Inflammatory macrophage treated with lipopolysaccharide for 1 hour (primary cell): ENCODE results near the gene GPR15LG.

Experiments used
- DNase-seq, 2 donors: peaks; one replicate each; pipeline ENCODE4 v3.0.0-alpha.2; 2020 to 2022

Gene GPR15LG

DNA sequence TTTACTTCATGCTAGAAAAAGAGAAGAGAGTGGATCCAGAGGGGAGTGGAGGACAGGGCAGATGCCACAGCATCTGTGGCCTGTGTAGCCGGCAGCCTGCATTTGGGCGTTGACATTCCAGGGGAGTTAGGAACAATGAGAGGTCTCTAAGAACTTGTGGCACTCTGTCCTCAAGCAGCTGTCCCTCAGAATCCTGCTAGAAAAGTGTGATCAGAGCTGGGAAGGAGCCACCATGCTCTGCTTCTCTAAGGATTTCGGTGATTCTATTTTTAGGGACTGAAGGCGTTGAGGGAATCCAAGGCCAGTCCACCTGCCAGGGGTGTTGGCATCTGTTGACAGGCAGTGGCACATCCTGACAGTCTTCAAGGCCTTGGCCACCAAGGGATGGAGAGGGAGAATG is 44.1 kb downstream of the GPR15LG start:
- no peak for DNase-seq

DNA sequence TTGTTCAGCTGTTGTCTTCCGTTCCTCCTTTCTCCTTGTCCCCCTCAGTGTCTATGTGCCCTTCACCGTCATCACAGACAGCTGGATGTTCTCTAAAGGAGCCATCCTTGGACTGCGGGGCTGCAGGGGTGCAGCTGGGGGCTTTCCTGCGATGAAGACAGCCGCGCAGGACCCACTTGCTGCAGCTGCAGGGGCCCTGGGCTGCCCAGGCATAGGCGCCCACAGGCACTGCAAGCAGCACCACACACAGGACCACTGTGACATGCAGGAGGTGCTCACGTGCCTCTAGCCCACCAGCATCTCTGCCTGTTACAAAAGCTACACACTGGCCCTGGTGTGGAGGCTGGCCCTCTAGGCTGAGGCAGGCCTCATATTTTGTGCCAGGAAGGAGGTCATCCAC is 48.3 kb downstream of the GPR15LG start:
- DNase-seq, result no peak

DNA sequence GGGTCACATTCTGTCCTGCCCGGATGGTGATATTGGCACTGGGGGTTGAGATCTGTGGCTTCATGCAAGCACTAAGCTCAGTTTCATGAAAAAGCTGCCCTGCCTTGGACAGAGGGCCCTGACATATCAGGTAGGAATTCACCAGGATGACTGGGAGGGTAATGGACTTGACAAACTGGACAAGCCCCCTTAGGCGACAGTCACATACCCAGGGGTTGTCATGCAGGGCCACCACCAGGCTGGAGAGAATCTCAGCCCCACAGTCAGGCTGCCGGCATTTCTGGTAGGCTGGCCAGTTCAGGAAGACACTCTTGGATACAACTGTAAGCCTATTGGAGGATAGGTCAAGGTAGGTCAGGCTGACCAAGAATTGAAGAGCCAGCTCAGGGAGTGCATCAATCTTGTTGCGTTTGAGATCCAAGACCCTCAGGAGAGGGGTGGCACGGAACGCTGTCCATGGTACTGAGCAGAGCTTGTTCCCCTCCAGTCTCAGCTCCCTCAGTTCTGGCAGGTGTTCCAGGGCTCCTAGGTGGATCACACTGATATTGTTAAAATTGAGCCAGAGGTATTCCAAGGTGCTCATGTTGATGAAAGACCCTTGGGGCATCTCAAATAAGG is 50.9 kb downstream of the GPR15LG start:
- no peak for DNase-seq

DNA sequence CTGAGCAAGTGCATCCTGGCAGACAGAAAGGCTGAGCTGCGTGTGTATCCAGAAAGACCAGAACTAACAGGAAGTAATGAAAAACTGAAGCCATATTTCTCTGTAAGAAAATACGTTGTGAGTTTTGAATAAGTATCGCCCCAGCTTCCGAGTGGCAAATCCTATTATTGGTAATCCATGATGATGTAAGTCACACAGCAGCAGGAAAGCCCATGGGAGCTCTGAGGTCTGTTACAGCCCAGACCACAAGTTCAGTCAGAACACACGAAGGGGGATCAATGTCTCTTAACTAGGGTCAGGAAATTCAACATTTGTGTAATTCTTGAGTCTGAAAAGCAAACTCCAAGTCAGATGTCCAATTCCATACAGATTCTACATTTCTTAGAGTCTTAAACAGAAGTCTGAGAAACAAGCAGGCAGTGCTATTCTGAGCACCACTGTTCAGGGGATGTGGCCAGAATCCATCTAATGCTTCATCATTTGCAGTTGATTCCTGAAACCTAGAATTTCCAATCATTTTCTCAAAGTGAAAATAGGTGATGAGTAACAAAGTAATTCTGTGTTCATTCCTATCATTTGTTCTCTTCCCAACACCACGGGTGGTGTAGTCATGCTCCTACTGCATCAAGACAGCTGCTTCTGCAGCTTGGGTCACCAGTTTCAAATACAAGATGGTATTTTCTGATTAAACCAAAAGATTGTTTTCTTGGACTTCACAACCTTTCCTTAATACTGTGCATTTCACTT is 52.0 kb downstream of the GPR15LG start, which contains the start of gene LRIT2:
Gene LRIT2 (minus strand): TSS at position 118 of the 747 bp plus-strand sequence. CDS start 24 bp downstream, at position 94.
- DNase-seq, result no peak

DNA sequence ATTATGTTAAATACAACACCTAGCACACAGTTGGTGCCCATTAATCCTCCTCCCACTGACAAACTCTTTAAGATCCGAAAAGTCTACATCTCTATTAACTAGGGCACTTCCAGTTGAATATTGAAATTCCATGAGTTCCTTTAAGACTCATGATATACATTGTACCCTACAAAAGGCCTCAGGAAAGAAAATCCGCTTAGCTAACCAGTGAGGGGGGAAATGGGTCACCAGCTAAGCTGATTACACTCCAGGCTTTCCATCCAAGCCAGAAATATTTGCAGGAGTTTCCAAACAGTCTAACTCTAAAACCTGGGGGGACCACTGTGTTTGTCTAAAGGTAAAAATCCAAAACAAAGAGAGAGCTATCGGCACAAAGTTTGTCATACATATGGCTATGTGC is 53.0 kb downstream of the GPR15LG start:
- DNase-seq, result no peak

DNA sequence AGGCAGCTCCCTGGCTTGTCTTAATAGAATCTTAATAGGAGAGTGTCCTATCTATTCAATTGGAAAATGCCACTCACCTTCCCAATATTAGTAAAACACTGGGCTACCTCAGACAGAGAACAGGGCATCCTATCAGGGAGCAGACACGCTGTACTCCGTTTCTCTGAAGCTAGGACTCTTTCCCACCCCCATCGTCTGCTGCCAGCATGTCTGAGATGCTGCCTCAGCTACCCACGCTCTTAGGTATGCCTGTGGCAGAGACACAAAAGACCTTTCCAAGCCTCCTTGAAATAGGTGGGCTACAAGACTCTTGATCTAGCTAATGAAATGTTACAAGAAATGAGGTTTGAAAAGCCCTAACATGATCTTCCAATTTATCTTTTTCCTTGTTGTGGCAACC is 54.2 kb downstream of the GPR15LG start:
- no peak for DNase-seq

DNA sequence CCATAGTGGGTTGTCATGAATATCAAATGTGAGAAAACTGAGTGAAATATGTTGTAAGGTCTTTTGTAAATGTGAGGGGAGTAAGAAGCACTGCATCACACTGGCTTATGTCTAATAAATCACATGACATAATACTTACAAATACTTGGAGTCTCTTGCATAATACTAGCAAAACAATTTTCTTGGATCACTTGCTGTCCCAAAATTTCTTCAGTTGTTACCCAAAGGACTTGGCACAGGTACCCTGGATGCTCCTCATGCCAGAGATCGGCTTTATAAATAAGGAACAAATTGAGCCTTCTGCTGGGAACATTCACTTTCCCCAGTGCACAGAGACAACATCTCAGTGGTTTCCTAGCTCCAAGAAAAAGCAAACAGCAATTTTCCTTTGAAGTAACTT is 56.8 kb downstream of the GPR15LG start:
- no peak for DNase-seq

DNA sequence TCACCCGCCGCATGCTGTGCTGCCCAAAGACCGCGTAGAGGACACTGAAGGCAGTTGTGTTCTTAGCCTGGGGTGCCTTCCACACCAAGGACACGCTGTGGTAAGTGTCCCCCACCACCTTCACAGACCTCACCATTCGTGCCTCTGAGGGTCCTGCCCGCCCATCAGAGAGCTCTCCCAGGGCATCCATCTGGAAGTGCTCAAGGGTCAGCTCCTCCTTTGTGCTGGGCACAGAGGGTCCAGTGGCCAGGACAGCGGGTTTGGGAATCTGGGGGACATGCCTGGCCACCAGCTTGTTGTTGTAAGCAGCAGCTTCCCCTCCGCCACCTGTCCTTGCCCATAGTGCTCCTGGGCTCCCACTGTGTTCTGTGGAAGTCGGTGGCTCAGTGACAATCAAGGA is 58.8 kb downstream of the GPR15LG start:
- DNase-seq, result no peak

DNA sequence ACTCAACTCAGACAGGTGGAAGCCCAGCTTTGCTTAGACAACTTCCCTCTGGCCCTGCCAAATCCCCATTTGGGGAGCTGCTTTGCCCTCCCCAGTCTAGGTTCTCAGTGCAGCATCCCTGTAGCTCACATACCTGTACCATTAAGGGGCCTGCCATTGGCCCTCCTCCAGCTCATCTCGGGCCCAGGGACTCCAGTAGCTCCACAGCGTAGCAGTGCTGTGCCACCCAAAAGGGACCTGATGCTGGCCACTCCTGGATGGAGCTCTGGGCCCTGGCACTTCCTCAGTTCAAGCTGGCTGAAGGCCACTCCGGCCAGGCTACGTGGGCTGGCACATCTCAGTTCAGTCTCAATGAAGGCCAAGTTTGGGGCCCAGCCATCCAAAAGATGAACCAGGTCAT is 60.3 kb downstream of the GPR15LG start:
- DNase-seq, result no peak

DNA sequence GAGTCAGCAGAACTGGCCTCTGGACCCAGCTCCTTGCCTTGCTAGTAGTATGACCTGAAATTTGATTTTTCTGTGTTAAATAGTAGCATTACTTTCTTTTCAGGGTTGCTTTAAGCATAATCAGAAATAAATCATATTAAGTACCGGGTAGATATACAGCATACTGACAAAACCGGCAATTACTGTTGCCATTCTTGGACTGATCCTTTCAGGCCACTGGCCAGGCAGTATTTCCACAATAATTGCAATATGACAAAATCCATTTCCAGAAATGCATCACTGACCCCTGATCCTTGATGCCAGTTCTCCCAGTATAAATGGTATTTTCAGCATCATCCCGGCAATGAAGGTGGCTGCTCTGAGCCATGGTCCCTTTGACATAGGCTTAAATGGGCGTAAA is 60.9 kb downstream of the GPR15LG start:
- DNase-seq, result no peak
